ENCODE measurements around the gene C11orf21.

DNA sequence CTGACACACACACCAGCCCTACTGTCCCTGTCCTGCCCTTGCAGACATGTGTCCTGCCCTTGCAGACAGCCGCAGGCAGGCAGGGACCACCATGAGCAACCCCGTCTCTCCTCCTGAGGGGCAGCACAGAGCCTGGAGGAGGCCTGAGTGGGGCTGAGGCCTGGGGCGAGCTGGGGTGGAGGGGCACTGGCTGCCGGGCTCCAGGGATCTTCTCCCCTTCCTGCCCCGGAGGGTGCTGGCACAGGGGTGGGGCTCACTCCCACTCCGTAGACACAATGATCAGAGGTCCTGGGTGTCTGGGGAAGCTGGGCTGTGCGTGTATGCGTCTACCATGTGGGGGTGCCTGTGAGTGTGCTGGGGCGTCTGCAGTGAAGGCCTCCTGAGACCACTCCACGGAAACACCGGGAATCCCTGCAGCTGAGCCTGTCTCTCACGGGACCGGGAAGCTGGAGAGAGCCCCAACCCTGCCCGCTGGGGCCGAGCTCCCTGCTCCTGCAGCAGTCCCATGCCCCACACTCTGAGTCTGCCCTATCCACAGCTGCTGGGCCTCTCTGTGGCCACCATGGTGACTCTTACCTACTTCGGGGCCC, 683 bp upstream of the C11orf21 start:
- TF ChIP-seq CTCF (IDR thresholded peaks at IDR 0.05; ENCODE audit: low read depth, low read length, poor library complexity, severe bottlenecking) (no peak), EZH2phosphoT487 (IDR thresholded peaks at IDR 0.05; ENCODE audit: borderline replicate concordance, low read length) (no peak)
